ENCODE results near the gene AEBP2. TPM values are rescaled to one million over a fixed set of nuclear protein-coding genes. Genes with fewer than 3 reads are reported as not detected.

Gene AEBP2
- total RNA-seq, 1 donor from 2014 or later, result 11.9 TPM

DNA sequence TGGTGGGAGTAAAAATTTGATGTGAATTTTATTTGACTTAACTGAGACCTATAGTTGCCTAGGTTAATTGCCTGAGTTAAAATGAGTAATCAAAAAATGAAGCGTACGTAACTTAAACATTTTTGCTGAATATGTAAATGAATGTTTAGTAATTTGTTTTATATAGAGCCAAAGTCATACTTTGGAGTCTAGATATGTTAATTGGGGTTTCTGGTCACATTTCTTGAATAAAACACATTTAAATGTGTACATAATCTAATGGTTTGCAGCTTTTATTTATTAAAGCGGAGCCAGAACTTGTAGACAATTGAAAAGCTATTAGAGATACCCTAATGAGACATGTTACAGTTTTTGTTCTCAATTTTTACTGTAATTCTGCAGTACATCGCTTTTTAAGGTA, 71.2 kb downstream of the AEBP2 start:
- no peak overlapping the region for H3K4me3 ChIP-seq (ENCODE audit: low read depth, low read length)
- peaks cover 1% of the 10 kb centered on the region for H3K36me3 ChIP-seq (ENCODE audit: control insufficient read depth, insufficient read depth, low read length)
- TF ChIP-seq, protein P1, sequence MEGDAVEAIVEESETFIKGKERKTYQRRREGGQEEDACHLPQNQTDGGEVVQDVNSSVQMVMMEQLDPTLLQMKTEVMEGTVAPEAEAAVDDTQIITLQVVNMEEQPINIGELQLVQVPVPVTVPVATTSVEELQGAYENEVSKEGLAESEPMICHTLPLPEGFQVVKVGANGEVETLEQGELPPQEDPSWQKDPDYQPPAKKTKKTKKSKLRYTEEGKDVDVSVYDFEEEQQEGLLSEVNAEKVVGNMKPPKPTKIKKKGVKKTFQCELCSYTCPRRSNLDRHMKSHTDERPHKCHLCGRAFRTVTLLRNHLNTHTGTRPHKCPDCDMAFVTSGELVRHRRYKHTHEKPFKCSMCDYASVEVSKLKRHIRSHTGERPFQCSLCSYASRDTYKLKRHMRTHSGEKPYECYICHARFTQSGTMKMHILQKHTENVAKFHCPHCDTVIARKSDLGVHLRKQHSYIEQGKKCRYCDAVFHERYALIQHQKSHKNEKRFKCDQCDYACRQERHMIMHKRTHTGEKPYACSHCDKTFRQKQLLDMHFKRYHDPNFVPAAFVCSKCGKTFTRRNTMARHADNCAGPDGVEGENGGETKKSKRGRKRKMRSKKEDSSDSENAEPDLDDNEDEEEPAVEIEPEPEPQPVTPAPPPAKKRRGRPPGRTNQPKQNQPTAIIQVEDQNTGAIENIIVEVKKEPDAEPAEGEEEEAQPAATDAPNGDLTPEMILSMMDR (IDR thresholded peaks at IDR 0.05; ENCODE audit: insufficient read depth, low read length, poor library complexity, severe bottlenecking), result no peak
- no peak for DNase-seq (ENCODE audit: low read depth)
- no peaks in the 10 kb centered on the region for H3K27me3 ChIP-seq (ENCODE audit: control insufficient read depth, insufficient read depth, low read length)

DNA sequence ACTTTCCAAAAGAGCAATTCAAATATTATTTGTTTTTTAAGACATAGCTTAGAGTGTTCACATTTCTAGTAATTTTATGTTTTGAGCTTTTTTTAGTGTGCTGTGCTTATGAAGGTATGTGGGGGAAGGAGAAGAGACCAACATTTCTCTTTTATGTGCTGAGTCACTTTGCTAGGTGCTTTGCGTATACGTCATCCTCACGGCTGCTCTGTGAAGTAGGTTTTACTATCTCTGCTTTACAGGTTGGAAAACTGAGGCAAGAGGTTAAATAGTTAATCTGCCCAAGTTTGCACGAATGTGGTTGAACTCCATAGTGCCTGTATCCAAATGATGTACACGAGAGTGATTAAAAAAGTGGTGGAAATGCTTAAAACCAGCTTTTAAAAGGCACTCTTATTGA, 75.9 kb downstream of the AEBP2 start:
- Histone ChIP-seq H3K4me3 (ENCODE audit: low read depth, low read length) (no peak overlapping the region), H3K27me3 (ENCODE audit: control insufficient read depth, insufficient read depth, low read length) (no peaks in the 10 kb centered on the region), H3K36me3 (ENCODE audit: control insufficient read depth, insufficient read depth, low read length) (no peaks in the 10 kb centered on the region)
- TF ChIP-seq, protein P1 (IDR thresholded peaks at IDR 0.05; ENCODE audit: insufficient read depth, low read length, poor library complexity, severe bottlenecking), result no peak
- no peak for DNase-seq (ENCODE audit: low read depth)

DNA sequence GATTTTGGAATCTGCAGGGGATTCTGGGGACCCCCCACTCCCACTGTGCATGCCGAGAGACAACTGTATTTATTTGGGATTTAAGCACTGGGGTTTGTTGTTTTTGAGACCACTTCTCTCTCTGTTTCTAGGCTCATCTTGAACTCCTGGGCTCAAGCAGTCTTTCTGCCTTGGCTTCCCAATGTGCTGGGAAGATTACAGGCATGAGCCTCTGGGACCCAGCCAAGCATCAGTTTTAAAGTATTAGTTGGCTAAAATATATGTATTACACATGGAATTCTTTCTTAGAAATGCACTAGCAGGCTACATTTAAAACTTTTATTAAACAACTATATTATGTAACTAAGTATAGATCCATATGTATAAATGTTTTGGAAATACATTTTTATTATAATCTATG, 78.3 kb downstream of the AEBP2 start:
- Histone ChIP-seq H3K27me3 (ENCODE audit: control insufficient read depth, insufficient read depth, low read length) (no peaks in the 10 kb centered on the region), H3K4me3 (ENCODE audit: low read depth, low read length) (no peak overlapping the region), H3K36me3 (ENCODE audit: control insufficient read depth, insufficient read depth, low read length) (no peaks in the 10 kb centered on the region)
- TF ChIP-seq, protein P1 (IDR thresholded peaks at IDR 0.05; ENCODE audit: insufficient read depth, low read length, poor library complexity, severe bottlenecking), result no peak
- DNase-seq (ENCODE audit: low read depth), result no peak

DNA sequence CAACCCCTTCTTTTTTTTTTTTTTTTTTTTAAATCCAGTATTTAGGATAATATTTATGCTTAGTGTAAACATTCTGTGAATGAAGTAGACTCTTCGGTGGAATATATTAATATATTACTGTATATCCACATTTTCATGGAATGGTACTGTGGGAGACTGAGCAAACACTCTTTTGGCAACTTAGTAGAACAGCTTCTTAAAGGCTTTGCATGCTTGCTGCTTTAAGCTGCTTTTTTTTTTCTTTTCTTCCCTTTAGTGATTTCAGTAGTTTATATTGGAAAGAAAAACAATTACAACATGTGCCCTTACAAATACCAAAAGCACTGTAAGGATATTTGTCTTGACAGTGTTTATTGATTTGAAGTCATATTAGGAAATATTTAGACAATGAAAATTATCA, 78.9 kb downstream of the AEBP2 start:
- no peaks in the 10 kb centered on the region for H3K36me3 ChIP-seq (ENCODE audit: control insufficient read depth, insufficient read depth, low read length)
- no peak for DNase-seq (ENCODE audit: low read depth)
- TF ChIP-seq, protein P1 (IDR thresholded peaks at IDR 0.05; ENCODE audit: insufficient read depth, low read length, poor library complexity, severe bottlenecking), result no peak
- no peak overlapping the region for H3K4me3 ChIP-seq (ENCODE audit: low read depth, low read length)
- H3K27me3 ChIP-seq (ENCODE audit: control insufficient read depth, insufficient read depth, low read length), result no peaks in the 10 kb centered on the region

DNA sequence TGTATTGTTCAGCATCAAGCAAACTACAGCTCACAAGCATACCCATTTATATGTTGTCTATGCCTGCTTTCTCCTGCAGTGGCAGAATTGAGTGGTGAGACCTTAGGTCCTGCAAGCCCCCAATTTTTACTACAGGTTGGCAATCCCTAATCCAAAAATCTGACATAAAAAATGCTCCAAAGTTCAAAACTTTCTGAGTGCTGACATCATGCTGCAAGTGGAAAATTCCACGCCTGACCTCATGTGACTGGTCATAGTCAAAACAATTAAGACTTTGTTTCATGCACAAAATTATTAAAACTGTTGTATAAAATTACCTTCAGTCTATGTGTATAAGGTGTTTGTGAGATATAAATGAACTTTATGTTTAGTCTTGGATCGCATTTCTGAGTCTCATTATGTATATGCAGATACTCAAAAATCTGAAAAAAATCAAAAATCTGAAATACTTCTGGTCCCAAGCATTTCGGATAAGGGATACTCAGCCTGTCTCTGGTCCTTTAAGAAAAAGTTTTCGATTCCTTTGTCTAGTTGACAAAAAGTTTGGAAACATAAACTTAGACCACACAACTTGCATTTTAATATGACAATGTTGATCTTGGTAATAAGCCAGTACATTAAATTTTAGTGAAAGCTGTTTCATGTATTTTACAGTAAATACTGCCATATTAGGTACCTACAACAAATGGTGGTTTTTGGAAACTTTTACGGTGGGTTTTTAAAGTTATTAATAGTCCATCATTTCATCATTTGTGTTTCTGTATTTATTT, 81.5 kb downstream of the AEBP2 start:
- Histone ChIP-seq H3K36me3 (ENCODE audit: control insufficient read depth, insufficient read depth, low read length) (no peaks in the 10 kb centered on the region), H3K27me3 (ENCODE audit: control insufficient read depth, insufficient read depth, low read length) (no peaks in the 10 kb centered on the region), H3K4me3 (ENCODE audit: low read depth, low read length) (no peak overlapping the region)
- TF ChIP-seq, protein P1 (IDR thresholded peaks at IDR 0.05; ENCODE audit: insufficient read depth, low read length, poor library complexity, severe bottlenecking), result no peak
- DNase-seq (ENCODE audit: low read depth), result no peak

DNA sequence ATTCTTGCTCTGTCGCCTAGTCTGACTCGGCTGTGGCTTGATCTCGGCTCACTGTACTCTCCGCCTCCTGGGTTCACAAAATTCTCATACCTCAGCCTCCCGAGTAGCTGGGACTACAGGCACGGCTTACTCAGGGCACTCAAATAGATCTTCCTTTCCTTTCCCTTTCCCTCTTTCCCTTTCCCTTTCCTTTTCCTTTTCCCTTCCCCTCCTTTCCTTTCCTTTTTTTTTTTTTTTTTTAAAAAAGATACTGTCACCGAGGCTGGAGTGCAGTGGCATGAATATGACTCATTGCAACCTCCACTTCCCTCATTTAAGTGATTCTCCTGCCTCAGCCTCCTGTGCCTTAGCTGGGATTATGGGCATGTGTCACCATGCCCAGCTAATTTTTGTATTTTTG, 86.0 kb downstream of the AEBP2 start:
- Histone ChIP-seq H3K4me3 (ENCODE audit: low read depth, low read length) (no peak overlapping the region), H3K27me3 (ENCODE audit: control insufficient read depth, insufficient read depth, low read length) (no peaks in the 10 kb centered on the region), H3K36me3 (ENCODE audit: control insufficient read depth, insufficient read depth, low read length) (no peaks in the 10 kb centered on the region)
- DNase-seq (ENCODE audit: low read depth), result no peak
- TF ChIP-seq, protein P1 (IDR thresholded peaks at IDR 0.05; ENCODE audit: insufficient read depth, low read length, poor library complexity, severe bottlenecking), result no peak

Data from kidney epithelial cell (primary cell).